AG20443 (cell line): ENCODE results near the gene AGBL4.
"Not testable (repeated sequence)": the region's sequence is repeated elsewhere in the genome, so short reads cannot be mapped to it uniquely, and the experiment has no call there.

Experiments used
- DNase-seq: peaks from one replicate; pipeline ENCODE4 v3.0.0; 2012; ENCODE audit warnings: low spot score, mixed read lengths

The AGBL4 gene

GRCh38 chr1:49424782-49425181 is 599.0 kb downstream of the AGBL4 start:
- DNase-seq: no peak

GRCh38 chr1:49416758-49417157 is 607.0 kb downstream of the AGBL4 start:
- DNase-seq: no peak

GRCh38 chr1:49408346-49408745 is 615.4 kb downstream of the AGBL4 start:
- DNase-seq: no peak

- no peak for DNase-seq
These were observed 626.7 kb downstream of the AGBL4 start for GRCh38 chr1:49397086-49397485.

- no peak for DNase-seq
These were observed 629.6 kb downstream of the AGBL4 start for GRCh38 chr1:49394200-49394599.

GRCh38 chr1:49389699-49390098 is 634.1 kb downstream of the AGBL4 start:
- DNase-seq: no peak

- DNase-seq: no peak
These were observed 659.1 kb downstream of the AGBL4 start for GRCh38 chr1:49364676-49365075.

- no peak for DNase-seq
These were observed 660.1 kb downstream of the AGBL4 start for GRCh38 chr1:49363628-49364027.

- no peak for DNase-seq
These were observed 665.7 kb downstream of the AGBL4 start for GRCh38 chr1:49358036-49358435.

- no peak for DNase-seq
These were observed 667.2 kb downstream of the AGBL4 start for GRCh38 chr1:49356594-49356993.

- peak; percentile 53 for DNase-seq
These were observed 672.0 kb downstream of the AGBL4 start for GRCh38 chr1:49351768-49352167.

- no peak for DNase-seq
These were observed 676.9 kb downstream of the AGBL4 start for GRCh38 chr1:49346767-49347349.

GRCh38 chr1:49340576-49340975 is 683.2 kb downstream of the AGBL4 start:
- DNase-seq: no peak

- no peak for DNase-seq
These were observed 684.7 kb downstream of the AGBL4 start for GRCh38 chr1:49339043-49339442.

GRCh38 chr1:49337251-49337650 is 686.5 kb downstream of the AGBL4 start:
- no peak for DNase-seq

- DNase-seq: no peak
These were observed 689.8 kb downstream of the AGBL4 start for GRCh38 chr1:49333906-49334305.

- DNase-seq: no peak
These were observed 692.5 kb downstream of the AGBL4 start for GRCh38 chr1:49331066-49331852.

- no peak for DNase-seq
These were observed 699.7 kb downstream of the AGBL4 start for GRCh38 chr1:49323925-49324540.

GRCh38 chr1:49320493-49320892 is 703.3 kb downstream of the AGBL4 start:
- not testable (repeated sequence) for DNase-seq

GRCh38 chr1:49319426-49319963 is 704.3 kb downstream of the AGBL4 start:
- DNase-seq: no peak

GRCh38 chr1:49318218-49318617 is 705.5 kb downstream of the AGBL4 start:
- no peak for DNase-seq

- DNase-seq: no peak
These were observed 716.3 kb downstream of the AGBL4 start for GRCh38 chr1:49307457-49307856.

GRCh38 chr1:49306507-49307070 is 717.2 kb downstream of the AGBL4 start:
- no peak for DNase-seq
